Colonic mucosa (tissue), 4 donors: ENCODE data around the gene KCNT2. TPM values are rescaled to one million over a fixed set of nuclear protein-coding genes. Genes with fewer than 3 reads are reported as not detected.

Experiments
- DNase-seq: peaks from one replicate; pipeline ENCODE4 v3.0.0-alpha.2; 2020
- H3K27ac ChIP-seq: fragments of 200-600 bp; one replicate; pipeline ENCODE4 v1.8.0; 2021
- H3K27me3 ChIP-seq: fragments of 200-600 bp; one replicate; pipeline ENCODE4 v1.8.0; 2021
- H3K36me3 ChIP-seq: fragments of 200-600 bp; one replicate; pipeline ENCODE4 v1.8.0; 2021
- H3K4me1 ChIP-seq: fragments of 200-600 bp; one replicate; pipeline ENCODE4 v1.8.0; 2021; ENCODE audit warnings: mild to moderate bottlenecking
- H3K4me3 ChIP-seq: fragments of 200-600 bp; one replicate; pipeline ENCODE4 v1.8.0; 2021
- H3K9ac ChIP-seq, 2 donors: one replicate each; pipeline ENCODE4 v1.7.0; 2013; ENCODE audit warnings: control low read depth in 2 of 2, low read depth in 2 of 2, low read length in 2 of 2
- H3K9me3 ChIP-seq: fragments of 200-600 bp; one replicate; pipeline ENCODE4 v1.8.0; 2021
- intact Hi-C: fragments of 100-400 bp; cut with DNase I; formaldehyde crosslinking; loops from one replicate; pipeline ENCODE4 v1.14.1; 2022
- microRNA-seq: library from miRNA; unstranded; fragments of <30 nt; microRNA quantifications from one replicate; pipeline ENCODE4, GENCODE V29; 2019
- total RNA-seq, 2 donors: library from RNA; stranded (reverse); fragmentation: NEBNext Ultra II Directional in 1 of 2; extraction: Animal tissue kit (Norgen Biotek cat#: 25700) in 1 of 2; gene quantifications; one replicate each; pipeline ENCODE4 v1.2.1, GENCODE V29; 2021
- TF ChIP-seq, protein P1 (sequence below): fragments of 200-600 bp; IDR thresholded peaks from one replicate; pipeline ENCODE4 v1.8.0; 2022; ENCODE audit warnings: antibody characterized with exemption, mild to moderate bottlenecking
- donor health status: healthy.
- donor health status: DM: no; HTN: no; CAD: no.
- donor health status: DM: no; HTN: no; CAD: no.

Gene KCNT2
- total RNA-seq, 2 donors from 2014 or later: 0.56 to 0.82 TPM

GRCh38 chr1:196183941-196184340 is 424.3 kb downstream of the KCNT2 start:
- Histone ChIP-seq H3K27me3 (no peaks in the 10 kb centered on the region), H3K9ac (no peak overlapping the region), H3K4me1 (no peaks in the 10 kb centered on the region), H3K9me3 (no peaks in the 10 kb centered on the region), H3K4me3 (no peak overlapping the region), H3K36me3 (no peaks in the 10 kb centered on the region), H3K27ac (no peak overlapping the region)
- no peak for DNase-seq
- TF ChIP-seq, protein P1, sequence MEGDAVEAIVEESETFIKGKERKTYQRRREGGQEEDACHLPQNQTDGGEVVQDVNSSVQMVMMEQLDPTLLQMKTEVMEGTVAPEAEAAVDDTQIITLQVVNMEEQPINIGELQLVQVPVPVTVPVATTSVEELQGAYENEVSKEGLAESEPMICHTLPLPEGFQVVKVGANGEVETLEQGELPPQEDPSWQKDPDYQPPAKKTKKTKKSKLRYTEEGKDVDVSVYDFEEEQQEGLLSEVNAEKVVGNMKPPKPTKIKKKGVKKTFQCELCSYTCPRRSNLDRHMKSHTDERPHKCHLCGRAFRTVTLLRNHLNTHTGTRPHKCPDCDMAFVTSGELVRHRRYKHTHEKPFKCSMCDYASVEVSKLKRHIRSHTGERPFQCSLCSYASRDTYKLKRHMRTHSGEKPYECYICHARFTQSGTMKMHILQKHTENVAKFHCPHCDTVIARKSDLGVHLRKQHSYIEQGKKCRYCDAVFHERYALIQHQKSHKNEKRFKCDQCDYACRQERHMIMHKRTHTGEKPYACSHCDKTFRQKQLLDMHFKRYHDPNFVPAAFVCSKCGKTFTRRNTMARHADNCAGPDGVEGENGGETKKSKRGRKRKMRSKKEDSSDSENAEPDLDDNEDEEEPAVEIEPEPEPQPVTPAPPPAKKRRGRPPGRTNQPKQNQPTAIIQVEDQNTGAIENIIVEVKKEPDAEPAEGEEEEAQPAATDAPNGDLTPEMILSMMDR: no peak
- intact Hi-C loops: no loop called here

GRCh38 chr1:196181594-196181878 is 426.7 kb downstream of the KCNT2 start:
- no peaks in the 10 kb centered on the region for H3K4me1 ChIP-seq
- H3K4me3 ChIP-seq: no peak overlapping the region

GRCh38 chr1:196180847-196181593 is 427.2 kb downstream of the KCNT2 start:
- Histone ChIP-seq H3K4me3 (no peak overlapping the region), H3K36me3 (no peaks in the 10 kb centered on the region), H3K4me1 (no peaks in the 10 kb centered on the region), H3K9ac (no peak overlapping the region), H3K27me3 (no peaks in the 10 kb centered on the region), H3K27ac (no peak overlapping the region), H3K9me3 (no peaks in the 10 kb centered on the region)
- intact Hi-C loops: no loop called here
- DNase-seq: no peak
- TF ChIP-seq, protein P1: no peak

More at GRCh38 chr1:196181594-196181878, 426.7 kb downstream of the KCNT2 start:
- Histone ChIP-seq H3K27me3 (no peaks in the 10 kb centered on the region), H3K36me3 (no peaks in the 10 kb centered on the region), H3K9me3 (no peaks in the 10 kb centered on the region), H3K9ac (no peak overlapping the region), H3K27ac (no peak overlapping the region)
- intact Hi-C loops: no loop called here
- DNase-seq: no peak
- TF ChIP-seq, protein P1: no peak

DNA sequence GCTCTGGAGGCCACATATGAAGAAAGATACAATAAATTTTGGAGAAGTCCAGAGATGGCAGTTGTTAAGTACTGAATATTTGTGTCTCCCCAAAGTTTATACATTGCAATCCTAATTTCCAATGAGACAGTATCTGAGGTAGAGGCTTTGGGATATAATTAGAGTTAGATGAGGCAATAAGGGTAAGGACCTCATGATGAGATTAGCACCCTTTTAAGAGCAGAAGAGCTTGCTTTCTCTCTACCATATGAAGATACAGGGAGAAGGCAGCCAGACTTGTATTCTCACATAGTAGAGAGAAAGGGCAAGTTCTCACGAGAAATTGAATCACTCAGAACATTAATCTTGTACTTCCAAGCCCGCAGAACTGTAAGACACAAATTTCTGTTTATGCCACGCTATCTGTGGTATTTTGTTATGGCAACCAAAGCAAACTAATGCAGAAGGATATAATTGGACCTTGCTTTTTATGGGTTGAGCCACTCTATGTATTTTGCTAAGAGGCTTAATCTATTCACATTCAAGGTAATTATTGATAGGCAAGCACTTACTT is 430.1 kb downstream of the KCNT2 start:
- Histone ChIP-seq H3K4me1 (no peaks in the 10 kb centered on the region), H3K27me3 (no peaks in the 10 kb centered on the region), H3K36me3 (no peaks in the 10 kb centered on the region), H3K9ac (no peak overlapping the region), H3K9me3 (no peaks in the 10 kb centered on the region), H3K4me3 (no peak overlapping the region), H3K27ac (no peak overlapping the region)
- DNase-seq: no peak
- intact Hi-C loops: no loop called here
- TF ChIP-seq, protein P1: no peak

Small RNA genes lying within 50 kb of the gene (microRNA-seq; reads per million reads assigned to microRNA genes)
- gene MIR4735: not detected

Other genes starting within 250 kb of the KCNT2 start
- gene CFH, start 43.6 kb upstream of the KCNT2 start, total RNA-seq: 10 to 100 TPM; 15.4 to 20.5 TPM
- gene CFHR3, start 166.4 kb upstream of the KCNT2 start, total RNA-seq: under 1 TPM in 1 of 2 donors, not detected in 1; 0.15 TPM
- gene CFHR1, start 211.3 kb upstream of the KCNT2 start, total RNA-seq: under 1 TPM; 0.32 to 0.57 TPM